Measurements from ENCODE around the gene DOCK1. TPM values are rescaled to one million over a fixed set of nuclear protein-coding genes. Genes with fewer than 3 reads are reported as not detected.

DOCK1 gene
- total and polyA plus RNA-seq, 2 experiments from 2014 or later, result 22.8 to 45.6 TPM

GRCh38 chr10:127431525-127431924 lies 526.3 kb downstream of the DOCK1 start:
- no peaks in the 10 kb centered on the region for H3K27me3 ChIP-seq (replicated peaks; ENCODE audit: insufficient read depth)
- no peaks in the 10 kb centered on the region for H4K20me1 ChIP-seq (ENCODE audit: insufficient read depth)
- no peak overlapping the region for H2AFZ ChIP-seq
- no peaks in the 10 kb centered on the region; the same call in 1 of the 2 replicates for H3K36me3 ChIP-seq (ENCODE audit: low read depth)
- H3K4me3 ChIP-seq, result no peak overlapping the region
- H3K4me1 ChIP-seq (ENCODE audit: insufficient read depth), result no peaks in the 10 kb centered on the region
- no peak for TF ChIP-seq EZH2phosphoT487 (IDR thresholded peaks at IDR 0.05; ENCODE audit: insufficient read depth, low read depth)
- no peak for TF ChIP-seq EZH2 (IDR thresholded peaks at IDR 0.05; ENCODE audit: insufficient read depth, poor library complexity, severe bottlenecking)
- no peak for DNase-seq
- H3K9ac ChIP-seq, result no peak overlapping the region
- no peak overlapping the region for H3K27ac ChIP-seq
- no peaks in the 10 kb centered on the region for H3K79me2 ChIP-seq (ENCODE audit: insufficient read depth)
- H3K9me2 ChIP-seq (ENCODE audit: insufficient read depth), result no peaks in the 10 kb centered on the region
- in situ Hi-C loops (cut with MboI), result no loop called here
- no peak overlapping the region for H3K4me2 ChIP-seq (ENCODE audit: unreplicated experiment)
- 97 to 98% methylated on average over 8 of the region's 8 CpGs for WGBS, 2 experiments (ENCODE audit: low coverage in 1 of 2, low lambda C conversion rate in 2 of 2, missing lambda C conversion rate in 2 of 2)
- H3F3A ChIP-seq (ENCODE audit: insufficient read depth), result no peaks in the 10 kb centered on the region
- H3K9me3 ChIP-seq (ENCODE audit: low read depth), result no peaks in the 10 kb centered on the region

- Histone ChIP-seq H3K79me2 (ENCODE audit: insufficient read depth) (no peaks in the 10 kb centered on the region), H4K20me1 (ENCODE audit: insufficient read depth) (no peaks in the 10 kb centered on the region), H3K9me2 (ENCODE audit: insufficient read depth) (no peaks in the 10 kb centered on the region), H3F3A (ENCODE audit: insufficient read depth) (no peaks in the 10 kb centered on the region), H3K4me3 (no peak overlapping the region), H3K4me1 (ENCODE audit: insufficient read depth) (no peaks in the 10 kb centered on the region), H3K36me3 (ENCODE audit: low read depth) (peaks cover 4% of the 10 kb centered on the region; the same call in 1 of the 2 replicates), H2AFZ (no peak overlapping the region), H3K27ac (no peak overlapping the region), H3K9ac (no peak overlapping the region), H3K9me3 (ENCODE audit: low read depth) (no peaks in the 10 kb centered on the region), H3K27me3 (replicated peaks; ENCODE audit: insufficient read depth) (no peaks in the 10 kb centered on the region), H3K4me2 (ENCODE audit: unreplicated experiment) (no peak overlapping the region)
- DNase-seq, result no peak
- 94 to 97% methylated on average over 2 of the region's 2 CpGs for WGBS, 2 experiments (ENCODE audit: low coverage in 1 of 2, low lambda C conversion rate in 2 of 2, missing lambda C conversion rate in 2 of 2)
- in situ Hi-C loops (cut with MboI), result no loop called here
- no peak for TF ChIP-seq EZH2 (IDR thresholded peaks at IDR 0.05; ENCODE audit: insufficient read depth, poor library complexity, severe bottlenecking)
- no peak for TF ChIP-seq EZH2phosphoT487 (IDR thresholded peaks at IDR 0.05; ENCODE audit: insufficient read depth, low read depth)
These were observed 528.8 kb downstream of the DOCK1 start for GRCh38 chr10:127434006-127434405.

GRCh38 chr10:127435246-127435645 lies 530.0 kb downstream of the DOCK1 start:
- no peaks in the 10 kb centered on the region for H3K4me1 ChIP-seq (ENCODE audit: insufficient read depth)
- H3K4me3 ChIP-seq, result no peak overlapping the region
- DNase-seq, result no peak
- H3K36me3 ChIP-seq (ENCODE audit: low read depth), result peaks cover 5% of the 10 kb centered on the region; the same call in 1 of the 2 replicates
- no peak overlapping the region for H3K4me2 ChIP-seq (ENCODE audit: unreplicated experiment)
- no peaks in the 10 kb centered on the region for H3K79me2 ChIP-seq (ENCODE audit: insufficient read depth)
- TF ChIP-seq EZH2phosphoT487 (IDR thresholded peaks at IDR 0.05; ENCODE audit: insufficient read depth, low read depth) (no peak), EZH2 (IDR thresholded peaks at IDR 0.05; ENCODE audit: insufficient read depth, poor library complexity, severe bottlenecking) (no peak)
- no peaks in the 10 kb centered on the region for H3K27me3 ChIP-seq (replicated peaks; ENCODE audit: insufficient read depth)
- no peak overlapping the region for H3K9ac ChIP-seq
- no peak overlapping the region for H3K27ac ChIP-seq
- in situ Hi-C loops (cut with MboI), result no loop called here
- 89 to 90% methylated on average over 7 of the region's 7 CpGs for WGBS, 2 experiments (ENCODE audit: low coverage in 1 of 2, low lambda C conversion rate in 2 of 2, missing lambda C conversion rate in 2 of 2)
- H2AFZ ChIP-seq, result no peak overlapping the region
- H3K9me2 ChIP-seq (ENCODE audit: insufficient read depth), result no peaks in the 10 kb centered on the region
- no peaks in the 10 kb centered on the region for H3F3A ChIP-seq (ENCODE audit: insufficient read depth)
- H3K9me3 ChIP-seq (ENCODE audit: low read depth), result no peaks in the 10 kb centered on the region
- H4K20me1 ChIP-seq (ENCODE audit: insufficient read depth), result no peaks in the 10 kb centered on the region

GRCh38 chr10:127440371-127440770 lies 535.1 kb downstream of the DOCK1 start:
- Histone ChIP-seq H3K4me2 (ENCODE audit: unreplicated experiment) (no peak overlapping the region), H3K9me3 (ENCODE audit: low read depth) (no peaks in the 10 kb centered on the region), H3K36me3 (ENCODE audit: low read depth) (peaks cover 10% of the 10 kb centered on the region; the same call in 1 of the 2 replicates), H3K79me2 (ENCODE audit: insufficient read depth) (no peaks in the 10 kb centered on the region), H3F3A (ENCODE audit: insufficient read depth) (no peaks in the 10 kb centered on the region), H3K9ac (no peak overlapping the region), H4K20me1 (ENCODE audit: insufficient read depth) (no peaks in the 10 kb centered on the region), H2AFZ (no peak overlapping the region), H3K4me1 (ENCODE audit: insufficient read depth) (no peaks in the 10 kb centered on the region), H3K9me2 (ENCODE audit: insufficient read depth) (no peaks in the 10 kb centered on the region), H3K27me3 (replicated peaks; ENCODE audit: insufficient read depth) (no peaks in the 10 kb centered on the region), H3K4me3 (no peak overlapping the region), H3K27ac (no peak overlapping the region)
- in situ Hi-C loops (cut with MboI), result no loop called here
- 74 to 76% methylated on average over 11 of the region's 11 CpGs for WGBS, 2 experiments (ENCODE audit: low coverage in 1 of 2, low lambda C conversion rate in 2 of 2, missing lambda C conversion rate in 2 of 2)
- TF ChIP-seq EZH2 (IDR thresholded peaks at IDR 0.05; ENCODE audit: insufficient read depth, poor library complexity, severe bottlenecking), result no peak
- no peak for TF ChIP-seq EZH2phosphoT487 (IDR thresholded peaks at IDR 0.05; ENCODE audit: insufficient read depth, low read depth)
- no peak for DNase-seq
